Measurements from ENCODE around the gene MDGA2. TPM values are rescaled to one million over a fixed set of nuclear protein-coding genes. Genes with fewer than 3 reads are reported as not detected.

MDGA2 gene
- total RNA-seq, 6 donors from 2014 or later, result 0.61 TPM; not detected in 5

DNA sequence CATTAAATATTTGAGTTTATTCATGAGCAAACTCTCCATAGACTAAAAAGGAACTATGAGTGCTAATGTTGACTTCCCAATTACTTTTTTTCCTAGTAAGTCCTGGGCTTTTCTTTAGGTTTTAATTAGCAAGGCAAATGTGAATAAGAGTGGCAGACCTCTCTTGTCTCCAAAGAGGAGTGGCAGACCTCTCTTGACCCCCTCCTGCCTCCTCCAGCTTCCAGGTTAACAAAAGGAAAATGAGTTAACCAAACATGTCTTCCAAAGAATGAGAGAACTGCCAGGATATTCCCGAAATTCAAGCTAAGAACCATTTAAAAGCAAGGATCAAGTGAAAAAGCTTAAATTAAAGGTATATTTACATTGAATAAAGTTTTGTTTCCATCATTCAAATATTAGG is 253.2 kb downstream of the MDGA2 start:
- no peak overlapping the region for H3K27ac ChIP-seq
- WGBS, 2 donors, result 46 to 55% methylated on average over 1 of the region's 1 CpG
- TF ChIP-seq, protein P1, sequence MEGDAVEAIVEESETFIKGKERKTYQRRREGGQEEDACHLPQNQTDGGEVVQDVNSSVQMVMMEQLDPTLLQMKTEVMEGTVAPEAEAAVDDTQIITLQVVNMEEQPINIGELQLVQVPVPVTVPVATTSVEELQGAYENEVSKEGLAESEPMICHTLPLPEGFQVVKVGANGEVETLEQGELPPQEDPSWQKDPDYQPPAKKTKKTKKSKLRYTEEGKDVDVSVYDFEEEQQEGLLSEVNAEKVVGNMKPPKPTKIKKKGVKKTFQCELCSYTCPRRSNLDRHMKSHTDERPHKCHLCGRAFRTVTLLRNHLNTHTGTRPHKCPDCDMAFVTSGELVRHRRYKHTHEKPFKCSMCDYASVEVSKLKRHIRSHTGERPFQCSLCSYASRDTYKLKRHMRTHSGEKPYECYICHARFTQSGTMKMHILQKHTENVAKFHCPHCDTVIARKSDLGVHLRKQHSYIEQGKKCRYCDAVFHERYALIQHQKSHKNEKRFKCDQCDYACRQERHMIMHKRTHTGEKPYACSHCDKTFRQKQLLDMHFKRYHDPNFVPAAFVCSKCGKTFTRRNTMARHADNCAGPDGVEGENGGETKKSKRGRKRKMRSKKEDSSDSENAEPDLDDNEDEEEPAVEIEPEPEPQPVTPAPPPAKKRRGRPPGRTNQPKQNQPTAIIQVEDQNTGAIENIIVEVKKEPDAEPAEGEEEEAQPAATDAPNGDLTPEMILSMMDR (IDR thresholded peaks at IDR 0.05), result no peak
- no peak for TF ChIP-seq EP300 (IDR thresholded peaks at IDR 0.05)
- TF ChIP-seq POLR2A (IDR thresholded peaks at IDR 0.05), result no peak
- no peak for TF ChIP-seq POLR2AphosphoS5 (IDR thresholded peaks at IDR 0.05)
- H3K4me1 ChIP-seq, result no peaks in the 10 kb centered on the region
- no peak overlapping the region for H3K4me3 ChIP-seq
- DNase-seq, result no peak
- ATAC-seq (ENCODE audit: low FRiP score in 2 of 2), result no peak
- H3K27me3 ChIP-seq, result no peaks in the 10 kb centered on the region
- H3K9me3 ChIP-seq, result no peaks in the 10 kb centered on the region
- H3K36me3 ChIP-seq, result no peaks in the 10 kb centered on the region

DNA sequence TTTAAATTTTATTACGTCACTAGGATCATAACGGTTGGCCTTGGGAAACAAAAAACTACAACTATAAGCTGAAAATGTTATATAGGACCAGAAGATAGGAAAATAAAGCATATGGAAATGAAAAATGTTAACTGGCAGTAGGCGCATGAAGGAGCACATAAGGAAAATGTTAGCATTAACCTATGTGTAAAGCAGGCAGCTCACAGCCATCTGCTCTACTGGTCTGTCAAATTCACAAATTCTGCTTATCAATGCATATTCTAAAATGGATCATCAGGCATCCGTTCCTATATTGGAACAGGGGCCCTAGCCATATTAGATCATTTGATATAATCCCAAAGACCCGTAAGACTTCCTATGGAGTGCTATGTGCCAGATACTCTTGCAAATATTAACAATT is 263.9 kb downstream of the MDGA2 start:
- no peaks in the 10 kb centered on the region for H3K9me3 ChIP-seq
- no peak for TF ChIP-seq POLR2AphosphoS5 (IDR thresholded peaks at IDR 0.05)
- no peak for TF ChIP-seq EP300 (IDR thresholded peaks at IDR 0.05)
- TF ChIP-seq, protein P1 (IDR thresholded peaks at IDR 0.05), result no peak
- TF ChIP-seq POLR2A (IDR thresholded peaks at IDR 0.05), result no peak
- no peaks in the 10 kb centered on the region for H3K4me1 ChIP-seq
- WGBS, 2 donors, result 87 to 95% methylated on average over 5 of the region's 5 CpGs
- H3K36me3 ChIP-seq, result no peaks in the 10 kb centered on the region
- ATAC-seq (ENCODE audit: low FRiP score in 2 of 2), result no peak
- DNase-seq, result no peak
- H3K27ac ChIP-seq, result no peak overlapping the region
- H3K4me3 ChIP-seq, result no peak overlapping the region
- no peaks in the 10 kb centered on the region for H3K27me3 ChIP-seq

GRCh38 chr14:47392326-47392725 is 283.1 kb downstream of the MDGA2 start:
- no peak overlapping the region for H3K27ac ChIP-seq
- no peak for DNase-seq
- TF ChIP-seq, protein P1 (IDR thresholded peaks at IDR 0.05), result no peak
- TF ChIP-seq POLR2A (IDR thresholded peaks at IDR 0.05) (no peak), POLR2AphosphoS5 (IDR thresholded peaks at IDR 0.05) (no peak), EP300 (IDR thresholded peaks at IDR 0.05) (no peak)
- ATAC-seq (ENCODE audit: low FRiP score in 2 of 2), result no peak
- peaks cover 0 to 4% (median 1%) of the 10 kb centered on the region in 4 donors for H3K4me1 ChIP-seq
- no peaks in the 10 kb centered on the region for H3K36me3 ChIP-seq
- H3K9me3 ChIP-seq, result no peaks in the 10 kb centered on the region
- 50 to 60% methylated on average over 1 of the region's 1 CpG for WGBS, 2 donors
- H3K4me3 ChIP-seq, result no peak overlapping the region
- no peaks in the 10 kb centered on the region for H3K27me3 ChIP-seq

DNA sequence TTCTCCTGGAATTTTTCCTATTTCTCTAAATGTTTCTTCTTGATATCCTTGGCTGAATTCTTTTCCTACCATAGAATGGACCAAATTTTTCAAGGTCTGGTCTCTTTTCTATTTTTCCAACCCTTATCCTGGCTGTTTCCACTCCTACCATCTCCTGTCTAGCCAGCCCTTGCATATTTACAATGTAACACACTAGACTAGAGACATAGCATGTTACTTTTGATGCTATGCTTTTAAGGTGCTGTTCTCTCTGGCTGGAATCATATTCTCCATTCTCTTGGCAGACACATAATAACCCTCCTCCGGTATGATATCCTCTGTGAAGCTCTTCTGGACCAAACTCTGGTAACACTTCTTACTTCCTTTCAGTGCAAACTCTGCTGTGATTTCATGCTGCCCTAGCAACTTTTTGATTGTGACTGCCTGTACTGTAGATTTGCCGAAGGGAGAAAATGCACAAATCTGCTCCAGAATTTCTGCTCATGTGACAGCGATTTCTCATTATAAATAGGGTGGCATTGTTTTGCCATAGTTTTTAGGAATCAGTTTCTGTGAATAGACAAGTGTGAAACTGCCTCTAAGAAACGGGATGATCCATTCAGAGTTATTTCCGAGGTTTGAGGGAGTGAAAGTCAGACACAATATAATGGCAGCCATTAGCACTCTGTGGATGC is 284.4 kb downstream of the MDGA2 start:
- no peak for ATAC-seq (ENCODE audit: low FRiP score in 2 of 2)
- H3K36me3 ChIP-seq, result no peaks in the 10 kb centered on the region
- H3K27me3 ChIP-seq, result no peaks in the 10 kb centered on the region
- peaks cover 0 to 4% (median 1%) of the 10 kb centered on the region in 4 donors for H3K4me1 ChIP-seq
- no peaks in the 10 kb centered on the region for H3K9me3 ChIP-seq
- H3K27ac ChIP-seq, result no peak overlapping the region
- 74 to 82% methylated on average over 5 of the region's 5 CpGs for WGBS, 2 donors
- no peak overlapping the region for H3K4me3 ChIP-seq
- no peak for DNase-seq
- TF ChIP-seq POLR2A (IDR thresholded peaks at IDR 0.05), result no peak
- TF ChIP-seq, protein P1 (IDR thresholded peaks at IDR 0.05), result no peak
- no peak for TF ChIP-seq EP300 (IDR thresholded peaks at IDR 0.05)
- TF ChIP-seq POLR2AphosphoS5 (IDR thresholded peaks at IDR 0.05), result no peak

GRCh38 chr14:47389535-47389934 is 285.9 kb downstream of the MDGA2 start:
- Histone ChIP-seq H3K4me1 (peaks cover 0 to 4% (median 1%) of the 10 kb centered on the region in 4 donors), H3K4me3 (no peak overlapping the region), H3K9me3 (no peaks in the 10 kb centered on the region), H3K27ac (no peak overlapping the region), H3K27me3 (no peaks in the 10 kb centered on the region), H3K36me3 (no peaks in the 10 kb centered on the region)
- 54 to 69% methylated on average over 1 of the region's 1 CpG for WGBS, 2 donors
- TF ChIP-seq EP300 (IDR thresholded peaks at IDR 0.05) (no peak), POLR2A (IDR thresholded peaks at IDR 0.05) (no peak), POLR2AphosphoS5 (IDR thresholded peaks at IDR 0.05) (no peak)
- TF ChIP-seq, protein P1 (IDR thresholded peaks at IDR 0.05), result no peak
- ATAC-seq (ENCODE audit: low FRiP score in 2 of 2) (no peak), DNase-seq (no peak)

All from upper lobe of left lung (tissue), 6 donors.